WTC11 (cell line): ENCODE results near the gene MYL6B.

ENCODE experiments used
- FOXJ3 ChIP-seq: sonication (generic); formaldehyde crosslinking; IDR thresholded peaks from 2 replicates; pipeline ENCODE4 v1.9.0; 2021; ENCODE audit warnings: missing genetic modification reagents, mild to moderate bottlenecking, borderline replicate concordance
- NR2C2 ChIP-seq: sonication (generic); formaldehyde crosslinking; IDR thresholded peaks from 2 replicates; pipeline ENCODE4 v1.8.0; 2022; ENCODE audit warnings: mild to moderate bottlenecking, missing genetic modification reagents
- TF ChIP-seq, protein P1 (sequence below): fragments of 250-450 bp; sonication (Bioruptor Pico); IDR thresholded peaks from 2 replicates; pipeline ENCODE4 v1.8.0; 2021; ENCODE audit warnings: mild to moderate bottlenecking
- TF ChIP-seq, protein P2 (sequence below): fragments of 250-450 bp; sonication (Bioruptor Pico); IDR thresholded peaks from 2 replicates; pipeline ENCODE4 v1.9.0; 2021; ENCODE audit warnings: mild to moderate bottlenecking, borderline replicate concordance
- TF ChIP-seq, protein P3 (sequence below): fragments of 200-600 bp; IDR thresholded peaks from 2 replicates; pipeline ENCODE4 v1.8.0; 2022; ENCODE audit warnings: antibody characterized with exemption
- TF ChIP-seq, protein P4 (sequence below): sonication (generic); formaldehyde crosslinking; IDR thresholded peaks from 2 replicates; pipeline ENCODE4 v1.8.1; 2023; ENCODE audit warnings: mild to moderate bottlenecking, moderate library complexity, missing genetic modification reagents

DNA sequence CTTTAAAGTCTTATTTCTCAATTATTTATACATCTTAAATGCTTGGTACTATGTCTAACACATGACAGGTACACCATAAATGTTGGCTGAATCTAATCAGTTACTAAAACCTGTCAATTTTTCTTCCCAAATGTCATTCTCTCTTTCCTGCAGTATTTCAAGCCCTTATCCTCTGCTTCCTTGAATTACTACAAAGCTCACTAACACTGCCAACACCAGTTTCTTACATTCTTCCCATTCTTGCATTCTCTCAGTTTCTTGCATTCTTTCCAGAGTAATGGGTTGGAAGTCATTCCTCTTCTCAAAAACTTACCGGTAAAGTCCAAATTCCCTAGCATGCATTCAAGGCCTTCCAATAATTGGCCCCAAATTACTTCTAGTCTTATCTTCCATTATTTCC lies 46.4 kb downstream of the MYL6B start:
- TF ChIP-seq, protein P1, sequence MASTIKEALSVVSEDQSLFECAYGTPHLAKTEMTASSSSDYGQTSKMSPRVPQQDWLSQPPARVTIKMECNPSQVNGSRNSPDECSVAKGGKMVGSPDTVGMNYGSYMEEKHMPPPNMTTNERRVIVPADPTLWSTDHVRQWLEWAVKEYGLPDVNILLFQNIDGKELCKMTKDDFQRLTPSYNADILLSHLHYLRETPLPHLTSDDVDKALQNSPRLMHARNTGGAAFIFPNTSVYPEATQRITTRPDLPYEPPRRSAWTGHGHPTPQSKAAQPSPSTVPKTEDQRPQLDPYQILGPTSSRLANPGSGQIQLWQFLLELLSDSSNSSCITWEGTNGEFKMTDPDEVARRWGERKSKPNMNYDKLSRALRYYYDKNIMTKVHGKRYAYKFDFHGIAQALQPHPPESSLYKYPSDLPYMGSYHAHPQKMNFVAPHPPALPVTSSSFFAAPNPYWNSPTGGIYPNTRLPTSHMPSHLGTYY (CRISPR knock-in tag) = no peak
- TF ChIP-seq, protein P2, sequence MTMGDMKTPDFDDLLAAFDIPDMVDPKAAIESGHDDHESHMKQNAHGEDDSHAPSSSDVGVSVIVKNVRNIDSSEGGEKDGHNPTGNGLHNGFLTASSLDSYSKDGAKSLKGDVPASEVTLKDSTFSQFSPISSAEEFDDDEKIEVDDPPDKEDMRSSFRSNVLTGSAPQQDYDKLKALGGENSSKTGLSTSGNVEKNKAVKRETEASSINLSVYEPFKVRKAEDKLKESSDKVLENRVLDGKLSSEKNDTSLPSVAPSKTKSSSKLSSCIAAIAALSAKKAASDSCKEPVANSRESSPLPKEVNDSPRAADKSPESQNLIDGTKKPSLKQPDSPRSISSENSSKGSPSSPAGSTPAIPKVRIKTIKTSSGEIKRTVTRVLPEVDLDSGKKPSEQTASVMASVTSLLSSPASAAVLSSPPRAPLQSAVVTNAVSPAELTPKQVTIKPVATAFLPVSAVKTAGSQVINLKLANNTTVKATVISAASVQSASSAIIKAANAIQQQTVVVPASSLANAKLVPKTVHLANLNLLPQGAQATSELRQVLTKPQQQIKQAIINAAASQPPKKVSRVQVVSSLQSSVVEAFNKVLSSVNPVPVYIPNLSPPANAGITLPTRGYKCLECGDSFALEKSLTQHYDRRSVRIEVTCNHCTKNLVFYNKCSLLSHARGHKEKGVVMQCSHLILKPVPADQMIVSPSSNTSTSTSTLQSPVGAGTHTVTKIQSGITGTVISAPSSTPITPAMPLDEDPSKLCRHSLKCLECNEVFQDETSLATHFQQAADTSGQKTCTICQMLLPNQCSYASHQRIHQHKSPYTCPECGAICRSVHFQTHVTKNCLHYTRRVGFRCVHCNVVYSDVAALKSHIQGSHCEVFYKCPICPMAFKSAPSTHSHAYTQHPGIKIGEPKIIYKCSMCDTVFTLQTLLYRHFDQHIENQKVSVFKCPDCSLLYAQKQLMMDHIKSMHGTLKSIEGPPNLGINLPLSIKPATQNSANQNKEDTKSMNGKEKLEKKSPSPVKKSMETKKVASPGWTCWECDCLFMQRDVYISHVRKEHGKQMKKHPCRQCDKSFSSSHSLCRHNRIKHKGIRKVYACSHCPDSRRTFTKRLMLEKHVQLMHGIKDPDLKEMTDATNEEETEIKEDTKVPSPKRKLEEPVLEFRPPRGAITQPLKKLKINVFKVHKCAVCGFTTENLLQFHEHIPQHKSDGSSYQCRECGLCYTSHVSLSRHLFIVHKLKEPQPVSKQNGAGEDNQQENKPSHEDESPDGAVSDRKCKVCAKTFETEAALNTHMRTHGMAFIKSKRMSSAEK (CRISPR knock-in tag) = no peak
- TF ChIP-seq FOXJ3 (CRISPR knock-in tag) (no peak), NR2C2 (no peak)
- TF ChIP-seq, protein P3, sequence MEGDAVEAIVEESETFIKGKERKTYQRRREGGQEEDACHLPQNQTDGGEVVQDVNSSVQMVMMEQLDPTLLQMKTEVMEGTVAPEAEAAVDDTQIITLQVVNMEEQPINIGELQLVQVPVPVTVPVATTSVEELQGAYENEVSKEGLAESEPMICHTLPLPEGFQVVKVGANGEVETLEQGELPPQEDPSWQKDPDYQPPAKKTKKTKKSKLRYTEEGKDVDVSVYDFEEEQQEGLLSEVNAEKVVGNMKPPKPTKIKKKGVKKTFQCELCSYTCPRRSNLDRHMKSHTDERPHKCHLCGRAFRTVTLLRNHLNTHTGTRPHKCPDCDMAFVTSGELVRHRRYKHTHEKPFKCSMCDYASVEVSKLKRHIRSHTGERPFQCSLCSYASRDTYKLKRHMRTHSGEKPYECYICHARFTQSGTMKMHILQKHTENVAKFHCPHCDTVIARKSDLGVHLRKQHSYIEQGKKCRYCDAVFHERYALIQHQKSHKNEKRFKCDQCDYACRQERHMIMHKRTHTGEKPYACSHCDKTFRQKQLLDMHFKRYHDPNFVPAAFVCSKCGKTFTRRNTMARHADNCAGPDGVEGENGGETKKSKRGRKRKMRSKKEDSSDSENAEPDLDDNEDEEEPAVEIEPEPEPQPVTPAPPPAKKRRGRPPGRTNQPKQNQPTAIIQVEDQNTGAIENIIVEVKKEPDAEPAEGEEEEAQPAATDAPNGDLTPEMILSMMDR = no peak
- TF ChIP-seq, protein P4, sequence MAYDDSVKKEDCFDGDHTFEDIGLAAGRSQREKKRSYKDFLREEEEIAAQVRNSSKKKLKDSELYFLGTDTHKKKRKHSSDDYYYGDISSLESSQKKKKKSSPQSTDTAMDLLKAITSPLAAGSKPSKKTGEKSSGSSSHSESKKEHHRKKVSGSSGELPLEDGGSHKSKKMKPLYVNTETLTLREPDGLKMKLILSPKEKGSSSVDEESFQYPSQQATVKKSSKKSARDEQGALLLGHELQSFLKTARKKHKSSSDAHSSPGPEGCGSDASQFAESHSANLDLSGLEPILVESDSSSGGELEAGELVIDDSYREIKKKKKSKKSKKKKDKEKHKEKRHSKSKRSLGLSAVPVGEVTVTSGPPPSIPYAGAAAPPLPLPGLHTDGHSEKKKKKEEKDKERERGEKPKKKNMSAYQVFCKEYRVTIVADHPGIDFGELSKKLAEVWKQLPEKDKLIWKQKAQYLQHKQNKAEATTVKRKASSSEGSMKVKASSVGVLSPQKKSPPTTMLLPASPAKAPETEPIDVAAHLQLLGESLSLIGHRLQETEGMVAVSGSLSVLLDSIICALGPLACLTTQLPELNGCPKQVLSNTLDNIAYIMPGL = no peak
